ENCODE data around the gene IRX3. TPM values are rescaled to one million over a fixed set of nuclear protein-coding genes. Genes with fewer than 3 reads are reported as not detected.
A peak's percentile ranks its signal among the peaks of the same experiment; 100 is the strongest.

The IRX3 gene
- total and polyA plus RNA-seq, 10 donors = 0.03 to 0.23 (median 0.13) TPM; not detected in 7

- no peak for DNase-seq
- Histone ChIP-seq H3K27ac (no peak overlapping the region), H3K4me1 (peaks cover 2 to 91% (median 64%) of the 10 kb centered on the region in 6 donors), H3K9me3 (no peaks in the 10 kb centered on the region), H3K36me3 (no peaks in the 10 kb centered on the region), H3K27me3 (replicated peaks in 1 of 7) (peaks cover 17 to 100% (median 97%) of the 10 kb centered on the region in 7 donors), H3K4me3 (peak overlapping the region in 6 of 8 donors; percentile 14 to 63 (median 42))
- intact Hi-C loops (cut with DNase I; ENCODE audit: low total_unique reads) = no loop called here
- 2 to 4% (median 3%) methylated on average over 9 to 77 of the region's 77 CpGs; no CpG with 5 or more reads in 1 of the 5 donors for WGBS, 5 donors
- TF ChIP-seq, protein P1, sequence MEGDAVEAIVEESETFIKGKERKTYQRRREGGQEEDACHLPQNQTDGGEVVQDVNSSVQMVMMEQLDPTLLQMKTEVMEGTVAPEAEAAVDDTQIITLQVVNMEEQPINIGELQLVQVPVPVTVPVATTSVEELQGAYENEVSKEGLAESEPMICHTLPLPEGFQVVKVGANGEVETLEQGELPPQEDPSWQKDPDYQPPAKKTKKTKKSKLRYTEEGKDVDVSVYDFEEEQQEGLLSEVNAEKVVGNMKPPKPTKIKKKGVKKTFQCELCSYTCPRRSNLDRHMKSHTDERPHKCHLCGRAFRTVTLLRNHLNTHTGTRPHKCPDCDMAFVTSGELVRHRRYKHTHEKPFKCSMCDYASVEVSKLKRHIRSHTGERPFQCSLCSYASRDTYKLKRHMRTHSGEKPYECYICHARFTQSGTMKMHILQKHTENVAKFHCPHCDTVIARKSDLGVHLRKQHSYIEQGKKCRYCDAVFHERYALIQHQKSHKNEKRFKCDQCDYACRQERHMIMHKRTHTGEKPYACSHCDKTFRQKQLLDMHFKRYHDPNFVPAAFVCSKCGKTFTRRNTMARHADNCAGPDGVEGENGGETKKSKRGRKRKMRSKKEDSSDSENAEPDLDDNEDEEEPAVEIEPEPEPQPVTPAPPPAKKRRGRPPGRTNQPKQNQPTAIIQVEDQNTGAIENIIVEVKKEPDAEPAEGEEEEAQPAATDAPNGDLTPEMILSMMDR (IDR thresholded peaks at IDR 0.05 in 8 of 11, conservative IDR thresholded peaks at IDR 0.05 in 3 of 11) = no peak
- TF ChIP-seq POLR2A (IDR thresholded peaks at IDR 0.05) = no peak
- TF ChIP-seq POLR2AphosphoS5 (IDR thresholded peaks at IDR 0.05) = no peak
Measured at GRCh38 chr16:54285414-54286089, 1.0 kb downstream of the IRX3 start.

DNA sequence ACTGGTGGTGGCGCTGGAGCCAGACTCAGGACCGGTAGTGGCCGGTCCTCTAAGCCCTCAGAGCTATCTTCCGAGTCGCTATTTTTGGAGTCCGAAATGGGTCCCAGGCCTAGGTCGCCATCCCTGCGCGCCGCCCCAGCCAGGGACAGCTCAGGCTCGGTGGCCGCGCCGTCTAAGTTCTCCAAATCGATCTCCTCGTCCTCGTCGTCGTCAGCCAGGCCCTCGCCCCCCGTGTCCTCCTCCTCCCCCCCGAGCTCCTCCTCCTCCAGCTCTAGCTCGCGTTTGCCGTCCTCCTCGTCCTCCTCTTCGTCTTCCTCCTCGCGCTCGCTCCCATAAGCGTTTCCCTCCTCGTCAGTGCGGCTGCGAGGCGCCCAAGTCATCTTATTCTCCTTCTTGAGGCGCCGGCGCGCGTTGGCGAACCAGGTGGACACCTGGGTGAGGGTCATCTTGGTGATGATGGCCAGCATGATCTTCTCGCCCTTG lies 1.6 kb downstream of the IRX3 start:
- H3K4me1 ChIP-seq = peaks cover 2 to 86% (median 61%) of the 10 kb centered on the region in 6 donors
- no peaks in the 10 kb centered on the region for H3K9me3 ChIP-seq
- intact Hi-C loops (cut with DNase I; ENCODE audit: low total_unique reads) = no loop called here
- no peak for DNase-seq
- no peaks in the 10 kb centered on the region for H3K36me3 ChIP-seq
- H3K27me3 ChIP-seq (replicated peaks in 1 of 7) = peaks cover 17 to 100% (median 97%) of the 10 kb centered on the region in 7 donors
- TF ChIP-seq, protein P1 (IDR thresholded peaks at IDR 0.05 in 8 of 11, conservative IDR thresholded peaks at IDR 0.05 in 3 of 11) = no peak
- no peak for TF ChIP-seq POLR2AphosphoS5 (IDR thresholded peaks at IDR 0.05)
- TF ChIP-seq POLR2A (IDR thresholded peaks at IDR 0.05) = no peak
- H3K27ac ChIP-seq = no peak overlapping the region
- peak overlapping the region in 6 of 8 donors; percentile 4 to 63 (median 38) for H3K4me3 ChIP-seq
- WGBS, 5 donors = 5 to 11% (median 7%) methylated on average over 18 to 42 of the region's 42 CpGs

DNA sequence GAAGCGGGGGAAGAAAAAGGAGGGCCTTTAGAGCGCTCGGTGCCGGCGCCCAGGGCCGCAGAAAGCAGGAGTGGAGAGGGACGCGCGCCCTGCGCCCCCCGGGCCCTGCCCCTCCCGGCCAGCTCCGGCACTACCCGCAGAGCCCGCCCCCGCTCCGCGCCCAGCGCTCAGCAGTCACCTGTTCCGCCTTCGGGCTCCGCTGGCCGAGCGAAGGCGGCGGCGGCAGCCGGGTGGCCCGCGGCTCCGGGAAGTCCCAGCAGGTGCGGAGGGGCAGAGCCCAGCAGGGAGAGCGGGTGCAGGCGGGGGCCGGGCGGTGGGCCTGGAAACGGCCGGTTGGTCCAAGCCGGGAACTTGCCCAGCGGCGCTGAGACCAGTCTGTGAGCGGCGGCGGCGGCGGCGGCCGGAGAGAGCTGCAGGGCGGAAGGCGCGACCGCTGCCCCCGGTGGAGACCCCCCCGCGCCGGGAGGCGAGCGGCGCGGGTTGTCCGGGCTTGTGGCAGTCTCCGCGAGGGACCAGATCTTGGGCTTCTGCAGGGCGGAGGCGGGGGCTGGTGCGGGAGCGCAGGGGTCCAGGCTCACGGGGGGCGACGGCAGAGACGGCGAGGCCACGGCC lies 2.2 kb downstream of the IRX3 start:
- no peak for TF ChIP-seq POLR2A (IDR thresholded peaks at IDR 0.05)
- TF ChIP-seq, protein P1 (IDR thresholded peaks at IDR 0.05 in 8 of 11, conservative IDR thresholded peaks at IDR 0.05 in 3 of 11) = no peak
- no peak for TF ChIP-seq POLR2AphosphoS5 (IDR thresholded peaks at IDR 0.05)
- no peak overlapping the region for H3K27ac ChIP-seq
- H3K36me3 ChIP-seq = no peaks in the 10 kb centered on the region
- H3K4me3 ChIP-seq = peak overlapping the region in 6 of 8 donors; percentile 4 to 63 (median 17)
- 0 to 5% (median 2%) methylated on average over 8 to 73 of the region's 73 CpGs for WGBS, 5 donors
- intact Hi-C loops (cut with DNase I; ENCODE audit: low total_unique reads) = no loop called here
- no peaks in the 10 kb centered on the region for H3K9me3 ChIP-seq
- no peak for DNase-seq
- peaks cover 15 to 100% (median 95%) of the 10 kb centered on the region in 7 donors for H3K27me3 ChIP-seq (replicated peaks in 1 of 7)
- peaks cover 2 to 82% (median 60%) of the 10 kb centered on the region in 6 donors for H3K4me1 ChIP-seq

Measured in spleen (tissue), 11 donors.